H9 (cell line): Measurements from ENCODE around the gene ST14. TPM values are rescaled to one million over a fixed set of nuclear protein-coding genes. Genes with fewer than 3 reads are reported as not detected.

ENCODE experiments used
- DNase-seq: peaks from one replicate; pipeline ENCODE4 v3.0.0-alpha.2; 2017
- H2AFZ ChIP-seq: one replicate; pipeline ENCODE4 v1.6.1; 2013; ENCODE audit warnings: mild to moderate bottlenecking, low read length, control low read depth, moderate library complexity
- H2AK5ac ChIP-seq: 2 replicates; pipeline ENCODE4 v1.6.1; 2013; ENCODE audit warnings: low read length, control low read depth, mixed read lengths; ENCODE audit not compliant: insufficient read length
- H2BK120ac ChIP-seq: one replicate; pipeline ENCODE4 v1.6.1; 2013; ENCODE audit warnings: low read depth, mild to moderate bottlenecking, low read length, control low read depth, inconsistent platforms; ENCODE audit not compliant: poor library complexity, severe bottlenecking
- H2BK12ac ChIP-seq: 2 replicates; pipeline ENCODE4 v1.6.1; 2013; ENCODE audit warnings: low read length, control low read depth, mixed read lengths, low read depth; ENCODE audit not compliant: insufficient read length
- H2BK15ac ChIP-seq: 2 replicates; pipeline ENCODE4 v1.6.1; 2013; ENCODE audit warnings: low read depth, low read length, control low read depth
- H2BK20ac ChIP-seq: one replicate; pipeline ENCODE4 v1.6.1; 2013; ENCODE audit warnings: low read depth, mild to moderate bottlenecking, low read length, control low read depth, inconsistent platforms; ENCODE audit not compliant: poor library complexity, severe bottlenecking
- H2BK5ac ChIP-seq: 2 replicates; pipeline ENCODE4 v1.6.1; 2013; ENCODE audit warnings: low read length, control low read depth, mixed read lengths; ENCODE audit not compliant: insufficient read length
- H3K14ac ChIP-seq: 2 replicates; pipeline ENCODE4 v1.6.1; 2013; ENCODE audit warnings: low read length, control low read depth; ENCODE audit not compliant: insufficient read depth
- H3K18ac ChIP-seq: 2 replicates; pipeline ENCODE4 v1.6.1; 2013; ENCODE audit warnings: low read depth, mild to moderate bottlenecking, mixed read lengths, low read length, control low read depth; ENCODE audit not compliant: insufficient read length
- H3K23ac ChIP-seq: 2 replicates; pipeline ENCODE4 v1.6.1; 2013; ENCODE audit warnings: low read length, control low read depth, mixed read lengths, low read depth; ENCODE audit not compliant: insufficient read length
- H3K23me2 ChIP-seq: 2 replicates; pipeline ENCODE4 v1.6.1; 2013; ENCODE audit warnings: low read depth, mild to moderate bottlenecking, mixed read lengths, low read length, control low read depth; ENCODE audit not compliant: insufficient read length, poor library complexity, severe bottlenecking
- H3K27ac ChIP-seq: 2 replicates; pipeline ENCODE4 v1.5.1; 2013; ENCODE audit warnings: low read length, control low read depth, mixed read lengths, low read depth; ENCODE audit not compliant: insufficient read length
- H3K27me3 ChIP-seq: 2 replicates; pipeline ENCODE4 v1.6.1; 2013; ENCODE audit warnings: low read length, control low read depth, inconsistent platforms; ENCODE audit not compliant: insufficient read depth
- H3K4ac ChIP-seq: 2 replicates; pipeline ENCODE4 v1.6.1; 2013; ENCODE audit warnings: low read depth, mild to moderate bottlenecking, control low read depth, inconsistent platforms, low read length, moderate library complexity
- H3K4me1 ChIP-seq: 2 replicates; pipeline ENCODE4 v1.6.1; 2013; ENCODE audit warnings: low read length, control low read depth, inconsistent platforms; ENCODE audit not compliant: insufficient read depth
- H3K4me2 ChIP-seq: 2 replicates; pipeline ENCODE4 v1.6.1; 2013; ENCODE audit warnings: low read length, control low read depth, mixed read lengths; ENCODE audit not compliant: insufficient read length, insufficient read depth
- H3K56ac ChIP-seq: 2 replicates; pipeline ENCODE4 v1.6.1; 2013; ENCODE audit warnings: low read depth, mild to moderate bottlenecking, mixed read lengths, low read length, control low read depth; ENCODE audit not compliant: insufficient read length
- H3K79me1 ChIP-seq: 2 replicates; pipeline ENCODE4 v1.6.1; 2013; ENCODE audit warnings: low read depth, mild to moderate bottlenecking, moderate library complexity, low read length, control low read depth, inconsistent platforms; ENCODE audit not compliant: insufficient read depth, poor library complexity, severe bottlenecking
- H3K79me2 ChIP-seq: 2 replicates; pipeline ENCODE4 v1.6.1; 2013; ENCODE audit warnings: low read length, control low read depth, inconsistent platforms; ENCODE audit not compliant: insufficient read depth
- H3K9ac ChIP-seq: 2 replicates; pipeline ENCODE4 v1.6.1; 2013; ENCODE audit warnings: low read length, control low read depth, mixed read lengths; ENCODE audit not compliant: insufficient read length; ENCODE audit errors: extremely low read depth
- H3K9me3 ChIP-seq: one replicate; pipeline ENCODE4 v1.6.1; 2013; ENCODE audit warnings: low read depth, low read length, inconsistent platforms; ENCODE audit not compliant: control insufficient read depth
- H3T11ph ChIP-seq: one replicate; pipeline ENCODE4 v1.6.1; 2013; ENCODE audit warnings: mild to moderate bottlenecking, low read length, control low read depth, inconsistent platforms
- H4K20me1 ChIP-seq: one replicate; pipeline ENCODE4 v1.6.1; 2013; ENCODE audit not compliant: control insufficient read depth, insufficient read length, insufficient read depth
- H4K5ac ChIP-seq: 2 replicates; pipeline ENCODE4 v1.6.1; 2013; ENCODE audit warnings: low read depth, mild to moderate bottlenecking, mixed read lengths, low read length, control low read depth; ENCODE audit not compliant: insufficient read length
- H4K8ac ChIP-seq: replicated peaks from 2 replicates; pipeline ENCODE4 v1.6.1; 2013; ENCODE audit warnings: low read length, control low read depth, mixed read lengths, low read depth; ENCODE audit not compliant: insufficient read length
- H4K91ac ChIP-seq: 2 replicates; pipeline ENCODE4 v1.6.1; 2013; ENCODE audit warnings: low read depth, mild to moderate bottlenecking, moderate library complexity, mixed read lengths, low read length, control low read depth; ENCODE audit not compliant: insufficient read length
- H3K27ac Mint-ChIP-seq, 3 experiments: 2 replicates in 2 of 3; 3 replicates in 1 of 3; pipeline ENCODE4 v1.8.0; 2020 to 2021; ENCODE audit warnings: mixed read lengths in 3 of 3, mild to moderate bottlenecking in 1 of 3, moderate library complexity in 1 of 3
- H3K27me3 Mint-ChIP-seq: 2 replicates; pipeline ENCODE4 v1.8.0; 2021; ENCODE audit warnings: low read depth, mild to moderate bottlenecking, moderate library complexity, mixed read lengths
- H3K36me3 Mint-ChIP-seq, 3 experiments: 2 replicates in 2 of 3; 3 replicates in 1 of 3; pipeline ENCODE4 v1.8.0; 2020 to 2021; ENCODE audit warnings: low read depth in 3 of 3, mixed read lengths in 3 of 3; ENCODE audit not compliant: insufficient read depth in 1 of 3
- H3K4me1 Mint-ChIP-seq, 2 experiments: 2 replicates each; pipeline ENCODE4 v1.8.0; 2020; ENCODE audit warnings: mixed read lengths in 2 of 2
- H3K4me3 Mint-ChIP-seq, 2 experiments: 2 replicates in 1 of 2; 3 replicates in 1 of 2; pipeline ENCODE4 v1.8.0; 2020 to 2021; ENCODE audit warnings: mild to moderate bottlenecking in 2 of 2, mixed read lengths in 2 of 2, moderate library complexity in 1 of 2
- H3K9me3 Mint-ChIP-seq, 2 experiments: 2 replicates in 1 of 2; 3 replicates in 1 of 2; pipeline ENCODE4 v1.8.0; 2020; ENCODE audit warnings: mild to moderate bottlenecking in 2 of 2, mixed read lengths in 2 of 2, moderate library complexity in 1 of 2
- CTCF ChIP-seq: fragments of 200-600 bp; sonication (generic); conservative IDR thresholded peaks from 3 replicates; pipeline ENCODE4 v1.8.0; 2021; ENCODE audit warnings: antibody characterized with exemption, mild to moderate bottlenecking
- WGBS: extraction: QIAGEN DNeasy Blood & Tissue Kit; methylation state at CpG from one replicate; pipeline ENCODE4 v1.1.7; 2013; ENCODE audit warnings: missing lambda C conversion rate, low lambda C conversion rate, mixed read lengths; ENCODE audit not compliant: insufficient read length; ENCODE audit errors: extremely low coverage; 5-methylcytosine and 5-hydroxymethylcytosine counted together
- total RNA-seq: library from RNA; stranded (reverse); gene quantifications from 2 replicates; pipeline ENCODE4 v1.2.1, GENCODE V29; 2021

The ST14 gene
- total RNA-seq, 1 experiment from 2014 or later, result 22.4 TPM

GRCh38 chr11:130213979-130214281 is 54.3 kb downstream of the ST14 start:
- H3K14ac ChIP-seq, result no peak overlapping the region
- peaks cover 21 to 22% of the 10 kb centered on the region in 2 experiments for H3K4me1 Mint-ChIP-seq
- H3K4me2 ChIP-seq, result no peak overlapping the region
- no peak overlapping the region for H2BK20ac ChIP-seq
- H2BK5ac ChIP-seq, result no peak overlapping the region
- WGBS, result no CpG with 5 or more reads among the region's 9 CpGs
- H3K4ac ChIP-seq, result no peak overlapping the region
- no peaks in the 10 kb centered on the region; a peak in 1 of 7 replicates for H3K36me3 Mint-ChIP-seq
- H3K23ac ChIP-seq, result no peak overlapping the region
- H3K18ac ChIP-seq, result no peak overlapping the region
- no peak overlapping the region for H2AK5ac ChIP-seq
- H3K27ac Mint-ChIP-seq, result no peak overlapping the region
- TF ChIP-seq CTCF, result no peak
- no peak overlapping the region for H3K56ac ChIP-seq
- no peaks in the 10 kb centered on the region for H3K23me2 ChIP-seq
- no peak overlapping the region for H3K27ac ChIP-seq
- no peaks in the 10 kb centered on the region for H3K9me3 ChIP-seq
- no peaks in the 10 kb centered on the region for H3K79me1 ChIP-seq
- no peaks in the 10 kb centered on the region for H3K79me2 ChIP-seq
- no peak overlapping the region; a peak in 1 of 5 replicates for H3K4me3 Mint-ChIP-seq
- H4K20me1 ChIP-seq, result no peaks in the 10 kb centered on the region
- no peaks in the 10 kb centered on the region for H3K27me3 ChIP-seq
- no peak overlapping the region for H2BK12ac ChIP-seq
- H3K9me3 Mint-ChIP-seq, result no peaks in the 10 kb centered on the region; a peak in 1 of 5 replicates
- peaks cover 4% of the 10 kb centered on the region for H3K27me3 Mint-ChIP-seq
- DNase-seq, result peak; percentile 21
- H3K9ac ChIP-seq, result no peak overlapping the region
- no peaks in the 10 kb centered on the region; the same call in 1 of the 2 replicates for H3K4me1 ChIP-seq
- H2AFZ ChIP-seq, result no peak overlapping the region
- H4K5ac ChIP-seq, result no peak overlapping the region
- no peak overlapping the region for H4K91ac ChIP-seq
- H4K8ac ChIP-seq, result no peak overlapping the region
- no peak overlapping the region for H2BK15ac ChIP-seq
- no peak overlapping the region for H3T11ph ChIP-seq
- no peak overlapping the region for H2BK120ac ChIP-seq
